ENCODE data around the gene FAM20C. TPM values are rescaled to one million over a fixed set of nuclear protein-coding genes. Genes with fewer than 3 reads are reported as not detected.

Gene FAM20C
- total RNA-seq, 2 experiments from 2014 or later, result not detected

- H3K4me3 ChIP-seq (ENCODE audit: low read depth, low read length, poor library complexity, severe bottlenecking), result no peak overlapping the region
- no peaks in the 10 kb centered on the region for H3K4me1 ChIP-seq (ENCODE audit: insufficient read depth, low read length, poor library complexity, severe bottlenecking)
- TF ChIP-seq EZH2phosphoT487 (IDR thresholded peaks at IDR 0.05; ENCODE audit: borderline replicate concordance, low read depth, low read length), result no peak
- no peak for TF ChIP-seq CTCF (conservative IDR thresholded peaks at IDR 0.05; ENCODE audit: low read length)
- intact Hi-C loops (cut with micrococcal nuclease; ENCODE audit: unreplicated experiment), result no loop called here
- no peak overlapping the region for H2AFZ ChIP-seq (ENCODE audit: low read length)
- no peak overlapping the region for H3K27ac ChIP-seq (ENCODE audit: low read depth, low read length, poor library complexity, severe bottlenecking)
- H3K9me2 ChIP-seq (ENCODE audit: insufficient read depth, low read length), result no peaks in the 10 kb centered on the region
- no peaks in the 10 kb centered on the region for H4K20me1 ChIP-seq (ENCODE audit: insufficient read depth, low read length)
- DNase-seq (ENCODE audit: low spot score), result no peak
- ChIA-PET POLR2A (no interaction called here), CTCF (ENCODE audit: unreplicated experiment) (no interaction called here)
- no TSS peak for BruUV-seq (replicated peaks)
- no peaks in the 10 kb centered on the region for H3K79me2 ChIP-seq (ENCODE audit: insufficient read depth, low read depth, low read length)
- H3K9me3 ChIP-seq (ENCODE audit: low read length), result no peaks in the 10 kb centered on the region
- no peaks in the 10 kb centered on the region for H3K36me3 ChIP-seq (ENCODE audit: insufficient read depth, low read length)
- no peak overlapping the region for H3K4me2 ChIP-seq (ENCODE audit: low read length)
Observed at GRCh38 chr7:207418-208129, 15.2 kb downstream of the FAM20C start.

- Histone ChIP-seq H3K79me2 (ENCODE audit: insufficient read depth, low read depth, low read length) (no peaks in the 10 kb centered on the region), H3K9me2 (ENCODE audit: insufficient read depth, low read length) (no peaks in the 10 kb centered on the region), H2AFZ (ENCODE audit: low read length) (no peak overlapping the region), H3K4me1 (ENCODE audit: insufficient read depth, low read length, poor library complexity, severe bottlenecking) (no peaks in the 10 kb centered on the region), H3K36me3 (ENCODE audit: insufficient read depth, low read length) (no peaks in the 10 kb centered on the region), H3K4me3 (ENCODE audit: low read depth, low read length, poor library complexity, severe bottlenecking) (no peak overlapping the region), H4K20me1 (ENCODE audit: insufficient read depth, low read length) (no peaks in the 10 kb centered on the region), H3K27ac (ENCODE audit: low read depth, low read length, poor library complexity, severe bottlenecking) (no peak overlapping the region), H3K4me2 (ENCODE audit: low read length) (no peak overlapping the region), H3K9me3 (ENCODE audit: low read length) (no peaks in the 10 kb centered on the region)
- no peak for DNase-seq (ENCODE audit: low spot score)
- no TSS peak for BruUV-seq (replicated peaks)
- POLR2A ChIA-PET, result no interaction called here
- TF ChIP-seq EZH2phosphoT487 (IDR thresholded peaks at IDR 0.05; ENCODE audit: borderline replicate concordance, low read depth, low read length), result no peak
- TF ChIP-seq CTCF (conservative IDR thresholded peaks at IDR 0.05; ENCODE audit: low read length), result no peak
- intact Hi-C loops (cut with micrococcal nuclease; ENCODE audit: unreplicated experiment), result no loop called here
- CTCF ChIA-PET (ENCODE audit: unreplicated experiment), result no interaction called here
Observed at GRCh38 chr7:208130-208673, 15.8 kb downstream of the FAM20C start.

- Histone ChIP-seq H3K36me3 (ENCODE audit: insufficient read depth, low read length) (no peaks in the 10 kb centered on the region), H3K79me2 (ENCODE audit: insufficient read depth, low read depth, low read length) (no peaks in the 10 kb centered on the region)
- no TSS peak for BruUV-seq (replicated peaks)
Observed at GRCh38 chr7:208816-209215, 16.4 kb downstream of the FAM20C start.

More at GRCh38 chr7:208816-209215, 16.4 kb downstream of the FAM20C start:
- intact Hi-C loops (cut with micrococcal nuclease; ENCODE audit: unreplicated experiment), result no loop called here
- Histone ChIP-seq H2AFZ (ENCODE audit: low read length) (no peak overlapping the region), H3K27ac (ENCODE audit: low read depth, low read length, poor library complexity, severe bottlenecking) (no peak overlapping the region), H3K4me3 (ENCODE audit: low read depth, low read length, poor library complexity, severe bottlenecking) (no peak overlapping the region), H3K4me1 (ENCODE audit: insufficient read depth, low read length, poor library complexity, severe bottlenecking) (no peaks in the 10 kb centered on the region), H4K20me1 (ENCODE audit: insufficient read depth, low read length) (no peaks in the 10 kb centered on the region), H3K9me3 (ENCODE audit: low read length) (no peaks in the 10 kb centered on the region), H3K9me2 (ENCODE audit: insufficient read depth, low read length) (no peaks in the 10 kb centered on the region), H3K4me2 (ENCODE audit: low read length) (no peak overlapping the region)
- ChIA-PET CTCF (ENCODE audit: unreplicated experiment) (no interaction called here), POLR2A (no interaction called here)
- TF ChIP-seq EZH2phosphoT487 (IDR thresholded peaks at IDR 0.05; ENCODE audit: borderline replicate concordance, low read depth, low read length) (no peak), CTCF (conservative IDR thresholded peaks at IDR 0.05; ENCODE audit: low read length) (no peak)
- DNase-seq (ENCODE audit: low spot score), result no peak
